DND-41 (cell line): ENCODE results near the gene GJB5.

ENCODE experiments used
- CTCF ChIP-seq: IDR thresholded peaks from 2 replicates; pipeline ENCODE4 v1.5.1; 2012; ENCODE audit warnings: borderline replicate concordance, low read length, moderate library complexity, mild to moderate bottlenecking; ENCODE audit not compliant: poor library complexity, severe bottlenecking; ENCODE audit errors: extremely low read depth
- EZH2 ChIP-seq: IDR thresholded peaks from 3 replicates; pipeline ENCODE4 v1.6.1; 2012; ENCODE audit warnings: borderline replicate concordance, low read depth, mild to moderate bottlenecking, moderate library complexity, low read length, inconsistent platforms; ENCODE audit not compliant: severe bottlenecking

- TF ChIP-seq CTCF (no peak), EZH2 (no peak)
Observed at GRCh38 chr1:34715139-34715538, 39.7 kb upstream of the GJB5 start.
